G401 (cell line): ENCODE results near the gene CEACAM19. TPM values are rescaled to one million over a fixed set of nuclear protein-coding genes. Genes with fewer than 3 reads are reported as not detected.

Experiments used
- DNase-seq: peaks from one replicate; pipeline ENCODE4 v3.0.0-alpha.2; 2015; ENCODE audit warnings: low spot score
- in situ Hi-C: cut with HindIII; loops from 2 replicates; pipeline ENCODE4 v1.10.0; 2016; ENCODE audit warnings: low sequenced_read_pairs, mixed read lengths
- total RNA-seq: library from RNA; depleted of rRNA; stranded (reverse); fragments of >200 nt; shearing (Covaris generic); gene quantifications from 2 replicates; pipeline ENCODE4 v1.2.3, GENCODE V29; 2014; rRNA removed

The CEACAM19 gene
- total RNA-seq, 1 experiment from 2014 or later: 0.78 TPM

DNA sequence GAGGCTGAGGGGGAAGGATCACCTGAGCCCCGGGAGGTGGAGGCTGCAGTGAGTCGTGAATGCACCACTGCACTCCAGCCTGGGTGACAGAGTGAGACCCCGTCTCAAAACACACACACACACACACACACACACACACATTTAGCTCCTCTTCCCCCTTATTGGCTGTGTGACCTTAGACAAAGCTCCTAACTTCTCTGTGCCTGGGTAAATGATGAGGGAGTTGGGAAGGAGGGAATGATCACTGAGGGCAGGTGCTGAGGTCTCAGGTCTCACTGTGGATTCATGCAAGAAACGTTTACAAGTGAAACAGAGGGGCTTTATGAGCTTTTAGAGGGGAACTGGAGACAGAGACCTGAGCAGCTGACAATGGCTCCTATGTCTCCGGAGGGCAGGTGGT lies 60.3 kb downstream of the CEACAM19 start:
- no peak for DNase-seq
- in situ Hi-C loops: no loop called here

DNA sequence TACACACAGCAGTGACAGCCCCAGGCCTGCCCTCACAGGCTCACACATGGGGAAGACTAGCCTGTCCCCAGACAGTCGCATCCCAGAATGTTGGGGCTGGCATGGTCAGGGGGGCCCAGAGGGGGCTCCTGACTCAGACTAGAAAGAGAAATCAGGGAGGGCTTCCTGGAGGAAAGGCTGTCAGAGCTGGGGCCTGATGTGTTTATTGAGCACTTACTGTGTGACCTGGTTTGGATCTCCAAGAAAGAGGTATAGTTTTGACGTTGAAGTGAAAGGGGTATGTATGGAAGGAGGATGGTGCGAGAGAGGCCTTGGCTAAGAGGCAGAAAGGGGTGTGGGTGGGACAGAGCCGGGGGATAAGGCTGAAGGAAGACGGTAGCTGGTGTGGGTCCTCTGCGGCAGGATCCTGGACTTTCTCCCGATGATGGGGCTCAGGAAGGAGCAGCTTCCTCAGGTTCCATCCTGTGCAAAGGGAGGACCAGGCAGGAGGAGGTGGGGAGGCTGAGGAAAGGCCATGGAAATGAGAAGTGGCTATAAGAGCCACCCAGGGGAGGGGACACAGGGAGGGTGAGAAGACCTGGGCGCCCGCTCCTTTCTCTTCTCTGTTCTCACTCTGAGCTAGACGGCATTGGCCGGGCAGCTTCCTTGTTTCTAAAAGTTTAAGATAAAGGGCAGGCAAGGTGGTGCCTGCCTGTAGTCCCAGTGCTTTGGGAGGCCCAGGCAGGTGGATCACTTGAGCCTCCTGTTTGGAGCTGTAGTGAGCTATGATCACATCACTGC lies 61.1 kb downstream of the CEACAM19 start:
- DNase-seq: no peak
- in situ Hi-C loops: no loop called here

Other genes with a start within 250 kb of the CEACAM19 start
- gene ZNF229, start 223.0 kb upstream of the CEACAM19 start, total RNA-seq: 0.80 and 1.0 TPM in 2 replicates
- gene ZNF180, start 171.0 kb upstream of the CEACAM19 start, total RNA-seq: 8.0 and 15.0 TPM in 2 replicates
- not detected in 2 replicates for gene CEACAM20, start 141.8 kb upstream of the CEACAM19 start, total RNA-seq
- gene IGSF23, start 57.9 kb upstream of the CEACAM19 start, total RNA-seq: not detected in 2 replicates
- 36.7 and 43.1 TPM in 2 replicates for gene PVR, start 27.6 kb upstream of the CEACAM19 start, total RNA-seq
- not detected in 2 replicates for gene CEACAM16, start 27.7 kb downstream of the CEACAM19 start, total RNA-seq
- 6.6 and 9.1 TPM in 2 replicates for gene BCL3, start 77.2 kb downstream of the CEACAM19 start, total RNA-seq
- not detected in 2 replicates for gene CBLC, start 106.4 kb downstream of the CEACAM19 start, total RNA-seq
- 28.5 and 28.9 TPM in 2 replicates for gene BCAM, start 137.6 kb downstream of the CEACAM19 start, total RNA-seq
- gene NECTIN2, start 174.8 kb downstream of the CEACAM19 start, total RNA-seq: 126 and 154 TPM in 2 replicates
- gene TOMM40, start 219.8 kb downstream of the CEACAM19 start, total RNA-seq: 226 and 256 TPM in 2 replicates
- gene APOE, start 234.3 kb downstream of the CEACAM19 start, total RNA-seq: 2,018 and 2,607 TPM in 2 replicates
- 182 and 412 TPM in 2 replicates for gene APOC1, start 243.1 kb downstream of the CEACAM19 start, total RNA-seq